Activated CD8-positive, alpha-beta memory T cell treated with anti-CD3 and anti-CD28 coated beads, Interleukin-2, amount 50 U/mL, for 24 hours (primary cell): Measurements from ENCODE around the gene PIK3R3.

Experiments used
- DNase-seq: peaks from one replicate; pipeline ENCODE4 v3.0.0-alpha.2; 2020; ENCODE audit errors: extremely low read depth

PIK3R3 gene

GRCh38 chr1:46132529-46133180, at the start of gene PIK3R3:
Gene PIK3R3, minus strand, starts transcription at chr1:46132629. Its CDS starts 677 bp downstream, at chr1:46131952.
- peak; percentile 80 for DNase-seq

GRCh38 chr1:46181343-46182260, 49.2 kb upstream of the PIK3R3 start:
- no peak for DNase-seq

- no peak for DNase-seq
Observed at GRCh38 chr1:46180082-46180616, 47.7 kb upstream of the PIK3R3 start.

GRCh38 chr1:46179138-46180081, 47.0 kb upstream of the PIK3R3 start:
- no peak for DNase-seq

DNA sequence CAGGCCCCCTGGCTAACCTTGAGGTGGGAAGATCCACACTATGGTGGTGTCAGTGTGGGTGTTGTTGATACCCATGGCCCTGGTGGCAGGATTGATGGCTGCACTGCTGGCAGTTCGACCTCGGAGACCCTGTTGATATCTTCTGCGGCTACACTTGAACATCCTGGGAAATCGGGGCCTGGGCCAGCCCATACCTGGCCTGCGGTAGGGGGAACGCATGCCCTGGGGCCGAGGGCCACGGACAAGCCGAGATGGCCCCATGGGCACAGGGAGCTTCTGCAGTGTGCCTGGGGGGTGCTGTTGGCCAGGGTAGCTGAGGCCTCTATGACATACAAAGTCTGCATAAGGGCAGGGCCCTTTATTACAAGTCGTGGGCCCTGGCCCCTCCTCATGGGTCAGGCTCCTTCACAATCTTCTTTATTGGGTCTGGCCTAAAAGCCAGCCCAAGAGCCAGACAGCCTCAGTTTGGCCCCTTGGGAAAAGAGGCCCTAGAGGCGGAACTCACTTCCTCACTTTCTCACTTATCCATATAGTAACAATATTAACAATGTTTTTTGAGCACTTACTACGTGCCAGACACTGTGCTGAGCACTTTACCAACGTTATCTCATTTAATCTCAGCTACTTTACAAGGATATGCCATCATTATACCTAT, 43.9 kb upstream of the PIK3R3 start, which contains the start of gene P3R3URF:
Gene P3R3URF, minus strand, starts transcription at position 278 of the 655 bp plus-strand sequence. Its CDS starts 17 bp downstream, at position 261.
- no peak for DNase-seq

- DNase-seq = no peak
Observed at GRCh38 chr1:46175243-46175642, 42.8 kb upstream of the PIK3R3 start.

DNA sequence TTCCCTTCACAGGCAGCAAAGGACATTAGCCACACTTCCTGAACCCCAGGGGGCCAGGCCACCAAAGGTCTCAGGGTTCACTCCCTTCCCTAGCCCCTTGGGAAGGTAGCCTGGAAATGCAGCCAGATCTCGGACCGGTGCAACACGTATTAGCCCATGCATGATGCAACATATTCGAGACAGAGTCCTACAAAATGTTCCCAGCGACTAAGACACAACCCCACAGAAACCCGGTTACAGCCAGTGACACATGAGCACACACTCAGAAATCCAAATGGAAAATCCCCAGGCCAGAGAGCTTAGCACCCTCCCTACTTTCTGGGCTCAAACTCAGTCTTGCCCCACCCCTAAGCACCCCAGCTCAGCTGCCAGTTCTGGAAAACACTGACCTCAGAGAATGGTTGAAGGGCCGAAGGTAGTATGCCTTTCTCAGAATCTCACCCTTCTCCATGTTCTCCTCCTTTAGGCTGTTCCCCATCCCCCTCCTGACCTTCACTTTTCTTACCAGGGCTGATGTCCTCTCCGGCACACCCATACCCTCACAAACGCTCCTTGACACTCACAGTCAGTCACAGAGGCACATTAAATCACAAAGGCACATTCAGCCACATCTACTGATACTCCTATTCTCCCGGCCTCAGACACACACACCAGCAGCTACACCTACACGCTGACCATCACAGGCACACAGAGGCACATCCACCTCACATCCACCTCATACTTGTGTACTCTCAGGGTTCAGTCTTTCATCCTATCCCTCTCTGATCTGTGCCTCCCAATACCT, 42.2 kb upstream of the PIK3R3 start, which contains the start of gene TSPAN1:
Gene TSPAN1, plus strand, starts transcription at position 640 of the 784 bp plus-strand sequence. CDS start 6,021 bp downstream, outside the sequence.
- DNase-seq = no peak

DNA sequence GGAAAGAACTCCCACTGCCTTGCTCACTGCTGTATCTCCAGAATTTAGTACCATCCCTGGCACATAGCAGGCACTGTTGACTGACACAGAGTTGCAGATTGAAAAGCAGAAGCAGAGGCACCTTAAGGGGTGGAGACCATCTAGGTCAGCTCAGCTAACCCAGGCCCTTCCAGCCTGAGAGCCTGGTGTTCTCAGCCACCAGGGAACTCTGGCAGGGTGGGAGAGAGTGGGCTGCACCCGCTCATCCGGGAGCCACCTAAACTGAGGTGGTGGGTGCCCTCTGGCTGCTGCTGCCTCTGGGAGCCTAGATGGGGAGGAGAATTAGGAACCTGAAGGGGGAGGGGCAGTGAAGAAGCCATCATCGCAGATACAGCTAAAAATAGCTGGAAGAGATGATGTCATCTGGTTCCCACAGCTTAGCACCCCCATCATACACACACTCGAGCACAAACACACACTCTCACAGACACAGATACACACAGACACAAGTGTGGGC, 41.0 kb upstream of the PIK3R3 start:
- no peak for DNase-seq

DNA sequence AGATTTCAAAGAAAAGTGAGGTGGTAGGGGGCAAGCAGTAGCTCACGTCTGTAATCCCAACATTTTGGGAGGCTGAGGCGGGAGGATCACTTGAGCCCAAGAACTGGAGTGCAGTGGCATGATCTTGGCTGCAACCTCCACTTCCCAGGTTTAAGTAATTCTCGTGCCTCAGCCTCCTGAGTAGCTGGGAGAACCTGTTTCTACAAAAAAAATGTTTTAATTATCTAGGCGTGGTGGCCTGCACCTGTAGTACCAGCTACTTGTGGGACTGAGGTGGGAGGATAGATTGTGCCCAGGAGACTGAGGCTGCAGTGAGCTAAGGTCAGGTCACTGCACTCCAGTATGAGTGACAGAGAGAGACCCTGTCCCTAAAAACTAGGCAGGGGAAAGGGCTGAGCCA, 39.9 kb upstream of the PIK3R3 start:
- no peak for DNase-seq

- DNase-seq = no peak
Observed at GRCh38 chr1:46171871-46172270, 39.4 kb upstream of the PIK3R3 start.

DNA sequence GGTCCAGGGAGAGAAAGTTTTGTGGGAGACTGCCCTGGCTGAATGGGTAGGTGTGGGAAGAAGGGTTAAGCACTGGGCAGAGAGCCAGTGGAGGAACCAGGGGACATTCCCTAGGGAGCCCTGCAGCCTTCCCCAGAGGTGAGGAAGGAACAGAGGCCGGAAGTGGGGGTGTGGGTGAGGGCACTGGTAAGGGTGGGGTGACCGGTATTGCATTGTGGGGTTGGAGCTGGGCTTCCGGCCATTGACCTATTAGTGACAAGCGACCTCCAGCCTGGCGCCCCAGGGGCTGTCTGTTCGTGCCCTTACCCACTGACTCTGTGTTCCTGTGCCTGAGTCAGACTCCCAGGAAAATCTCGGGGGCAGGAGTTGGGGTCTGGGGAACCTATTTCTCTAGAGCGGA, 38.9 kb upstream of the PIK3R3 start:
- DNase-seq = no peak

- no peak for DNase-seq
Observed at GRCh38 chr1:46169811-46170454, 37.5 kb upstream of the PIK3R3 start.

DNA sequence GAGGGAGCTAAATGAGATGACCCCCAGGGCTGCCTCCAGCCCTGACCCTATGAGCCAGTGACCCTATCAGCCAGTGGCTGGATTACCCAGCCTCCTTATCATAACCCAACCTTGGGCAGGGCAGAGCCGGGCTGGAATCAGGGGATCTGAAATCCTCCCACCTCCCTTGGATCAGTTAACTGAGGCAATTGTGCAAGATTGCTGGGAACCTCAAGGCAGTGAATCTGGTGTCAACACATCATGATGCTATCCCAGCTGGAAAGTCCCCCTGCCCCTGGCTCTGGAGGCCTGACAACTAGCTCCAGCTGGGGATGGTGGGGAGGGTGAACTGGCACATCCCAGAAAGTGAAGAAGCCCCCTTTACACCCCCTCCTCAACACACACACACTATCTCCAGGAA, 36.0 kb upstream of the PIK3R3 start:
- DNase-seq = no peak

- DNase-seq = no peak
Observed at GRCh38 chr1:46166521-46167462, 34.4 kb upstream of the PIK3R3 start.

GRCh38 chr1:46160212-46160611, 27.8 kb upstream of the PIK3R3 start:
- no peak for DNase-seq

DNA sequence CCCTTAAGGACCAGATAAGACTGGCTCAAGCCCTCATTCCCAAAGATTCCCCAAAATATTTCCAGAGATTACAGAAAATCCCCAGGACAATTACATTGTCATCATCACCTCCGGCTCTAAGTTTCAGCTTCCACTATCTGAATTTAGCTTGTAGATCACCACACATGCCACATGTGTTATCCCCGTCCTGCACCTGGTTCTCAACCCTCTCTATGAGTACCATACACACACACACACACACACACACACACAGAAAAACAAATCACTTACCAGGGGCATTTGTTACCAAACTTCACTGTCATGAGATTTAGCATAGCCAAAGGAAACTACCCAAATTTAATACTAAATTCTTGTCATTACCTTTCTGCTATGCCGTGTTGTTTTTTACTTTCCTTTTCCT, 27.1 kb upstream of the PIK3R3 start:
- DNase-seq = no peak

- no peak for DNase-seq
Observed at GRCh38 chr1:46158312-46159281, 26.2 kb upstream of the PIK3R3 start.
